AG04450 (cell line): ENCODE data around the gene MRPL16. TPM values are rescaled to one million over a fixed set of nuclear protein-coding genes. Genes with fewer than 3 reads are reported as not detected.

Experiments used
- CTCF ChIA-PET: fragments of 300-600, 350-600 bp; formaldehyde crosslinking; extraction: SDS; loops from one replicate; lab custom pipeline; 2022; ENCODE audit warnings: antibody characterized with exemption, inconsistent platforms; lab: Charles Lee
- POLR2A ChIA-PET: fragments of 350-600 bp; formaldehyde crosslinking; extraction: SDS; loops from one replicate; lab custom pipeline; 2021; ENCODE audit warnings: antibody characterized with exemption, inconsistent platforms; lab: Yijun Ruan, JAX
- DNase-seq: peaks from one replicate; pipeline ENCODE4 v3.0.0-alpha.2; 2011; ENCODE audit warnings: low read depth, low spot score
- H3K27ac ChIP-seq: one replicate; pipeline ENCODE4 v1.5.1; 2012; ENCODE audit warnings: low read depth, low read length, control low read depth
- H3K27me3 ChIP-seq: one replicate; pipeline ENCODE4 v1.6.0; 2012; ENCODE audit warnings: low read length; ENCODE audit not compliant: control insufficient read depth, insufficient read depth
- H3K4me3 ChIP-seq: 2 replicates; pipeline ENCODE4 v1.5.1; 2011; ENCODE audit warnings: mild to moderate bottlenecking, low read depth, low read length, control low read depth
- H3K9me3 ChIP-seq: 2 replicates; pipeline ENCODE4 v1.5.1; 2012; ENCODE audit warnings: low read length; ENCODE audit not compliant: control insufficient read depth, insufficient read depth
- polyA plus RNA-seq: library from polyadenylated mRNA; depleted of rRNA; stranded (reverse); fragments of >200 nt; gene quantifications from 2 replicates; pipeline ENCODE4 v1.2.3, GENCODE V29; 2011
- TF ChIP-seq, protein P1 (sequence below): IDR thresholded peaks from 2 replicates; pipeline ENCODE4 v1.5.1; 2011; ENCODE audit warnings: low read depth, low read length, control low read depth, inconsistent platforms

The MRPL16 gene
- polyA plus RNA-seq, 1 experiment: 72.3 TPM

DNA sequence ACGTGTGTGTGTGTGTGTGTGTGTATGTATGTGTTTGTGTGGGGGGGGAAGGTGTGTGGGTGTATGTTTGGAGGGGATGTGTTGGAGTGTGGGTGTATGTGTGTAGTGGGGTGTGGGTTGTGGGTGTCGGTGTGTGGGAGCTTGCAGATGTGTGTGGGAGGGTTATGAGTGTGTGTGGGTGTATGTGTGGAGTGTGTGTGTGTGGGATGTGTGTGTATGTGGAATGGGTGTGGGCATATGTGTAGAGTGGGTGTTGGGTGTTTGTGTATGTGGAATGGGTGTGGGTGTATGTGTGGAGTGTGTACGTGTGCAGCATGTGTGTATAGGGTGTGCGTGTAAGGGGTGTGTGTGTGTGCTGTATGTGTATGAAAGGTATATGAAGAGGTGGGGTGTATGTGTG, 40.8 kb downstream of the MRPL16 start:
- DNase-seq: no peak
- H3K27me3 ChIP-seq: no peaks in the 10 kb centered on the region
- no peak overlapping the region for H3K27ac ChIP-seq
- POLR2A ChIA-PET: no interaction called here
- H3K9me3 ChIP-seq: no peaks in the 10 kb centered on the region
- H3K4me3 ChIP-seq: no peak overlapping the region
- TF ChIP-seq, protein P1, sequence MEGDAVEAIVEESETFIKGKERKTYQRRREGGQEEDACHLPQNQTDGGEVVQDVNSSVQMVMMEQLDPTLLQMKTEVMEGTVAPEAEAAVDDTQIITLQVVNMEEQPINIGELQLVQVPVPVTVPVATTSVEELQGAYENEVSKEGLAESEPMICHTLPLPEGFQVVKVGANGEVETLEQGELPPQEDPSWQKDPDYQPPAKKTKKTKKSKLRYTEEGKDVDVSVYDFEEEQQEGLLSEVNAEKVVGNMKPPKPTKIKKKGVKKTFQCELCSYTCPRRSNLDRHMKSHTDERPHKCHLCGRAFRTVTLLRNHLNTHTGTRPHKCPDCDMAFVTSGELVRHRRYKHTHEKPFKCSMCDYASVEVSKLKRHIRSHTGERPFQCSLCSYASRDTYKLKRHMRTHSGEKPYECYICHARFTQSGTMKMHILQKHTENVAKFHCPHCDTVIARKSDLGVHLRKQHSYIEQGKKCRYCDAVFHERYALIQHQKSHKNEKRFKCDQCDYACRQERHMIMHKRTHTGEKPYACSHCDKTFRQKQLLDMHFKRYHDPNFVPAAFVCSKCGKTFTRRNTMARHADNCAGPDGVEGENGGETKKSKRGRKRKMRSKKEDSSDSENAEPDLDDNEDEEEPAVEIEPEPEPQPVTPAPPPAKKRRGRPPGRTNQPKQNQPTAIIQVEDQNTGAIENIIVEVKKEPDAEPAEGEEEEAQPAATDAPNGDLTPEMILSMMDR: no peak
- CTCF ChIA-PET: interaction anchor here (1.0 kb wide), 1 partner anchor 17 kb away, joined by 3 read pairs; no protein-coding TSS in a partner anchor

DNA sequence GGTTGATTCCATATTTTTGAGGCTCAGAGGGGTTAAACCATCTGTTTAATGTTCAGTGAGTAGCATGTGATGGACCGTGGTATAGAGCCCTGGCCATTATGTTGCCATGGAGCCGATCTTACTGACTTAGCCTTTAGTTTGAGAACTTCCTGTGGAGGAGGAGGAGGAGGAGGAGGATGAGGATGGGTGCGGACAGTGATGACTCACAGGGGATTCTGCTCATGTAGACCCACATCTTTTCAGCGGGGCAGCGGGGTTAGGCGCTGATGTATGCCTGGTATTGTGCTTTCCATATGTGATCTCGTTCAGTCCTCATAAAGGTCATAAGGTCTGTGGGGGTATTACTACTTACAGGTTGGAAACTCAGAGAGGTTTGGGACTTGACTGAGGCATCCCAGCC, 41.5 kb downstream of the MRPL16 start:
- TF ChIP-seq, protein P1: no peak
- no peak overlapping the region for H3K4me3 ChIP-seq
- ChIA-PET POLR2A (no interaction called here), CTCF (interaction anchor here (1.0 to 2.7 kb wide), 2 partner anchors 16 to 18 kb away, joined by 3 to 15 read pairs; no protein-coding TSS in a partner anchor)
- no peaks in the 10 kb centered on the region for H3K27me3 ChIP-seq
- no peak for DNase-seq
- H3K9me3 ChIP-seq: no peaks in the 10 kb centered on the region
- H3K27ac ChIP-seq: no peak overlapping the region

DNA sequence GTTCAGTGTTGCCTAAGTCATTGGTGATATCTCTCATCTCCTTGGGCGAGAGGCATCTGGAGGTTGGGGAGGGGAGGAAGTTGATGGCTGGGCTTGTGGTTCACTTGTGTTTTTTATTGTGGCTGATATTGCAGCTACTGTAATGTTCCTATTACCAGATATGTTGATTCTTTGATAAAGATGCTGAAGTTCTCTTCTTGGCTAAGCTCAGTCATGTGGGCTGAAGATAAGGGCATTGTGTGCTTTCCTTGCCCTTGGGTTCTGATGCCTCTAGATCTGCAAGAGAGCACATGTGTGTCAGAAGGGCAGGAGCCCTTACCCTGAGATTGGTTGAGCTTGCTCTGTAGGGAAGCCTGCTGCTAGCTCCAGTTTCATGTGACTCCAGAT, 43.4 kb downstream of the MRPL16 start:
- no peaks in the 10 kb centered on the region for H3K27me3 ChIP-seq
- no peak for DNase-seq
- POLR2A ChIA-PET: no interaction called here
- TF ChIP-seq, protein P1: no peak
- H3K9me3 ChIP-seq: no peaks in the 10 kb centered on the region
- H3K27ac ChIP-seq: no peak overlapping the region
- CTCF ChIA-PET: interaction anchor here (1.6 to 2.7 kb wide), 2 partner anchors 14 to 35 kb away, joined by 6 to 15 read pairs; no protein-coding TSS in a partner anchor
- H3K4me3 ChIP-seq: no peak overlapping the region

DNA sequence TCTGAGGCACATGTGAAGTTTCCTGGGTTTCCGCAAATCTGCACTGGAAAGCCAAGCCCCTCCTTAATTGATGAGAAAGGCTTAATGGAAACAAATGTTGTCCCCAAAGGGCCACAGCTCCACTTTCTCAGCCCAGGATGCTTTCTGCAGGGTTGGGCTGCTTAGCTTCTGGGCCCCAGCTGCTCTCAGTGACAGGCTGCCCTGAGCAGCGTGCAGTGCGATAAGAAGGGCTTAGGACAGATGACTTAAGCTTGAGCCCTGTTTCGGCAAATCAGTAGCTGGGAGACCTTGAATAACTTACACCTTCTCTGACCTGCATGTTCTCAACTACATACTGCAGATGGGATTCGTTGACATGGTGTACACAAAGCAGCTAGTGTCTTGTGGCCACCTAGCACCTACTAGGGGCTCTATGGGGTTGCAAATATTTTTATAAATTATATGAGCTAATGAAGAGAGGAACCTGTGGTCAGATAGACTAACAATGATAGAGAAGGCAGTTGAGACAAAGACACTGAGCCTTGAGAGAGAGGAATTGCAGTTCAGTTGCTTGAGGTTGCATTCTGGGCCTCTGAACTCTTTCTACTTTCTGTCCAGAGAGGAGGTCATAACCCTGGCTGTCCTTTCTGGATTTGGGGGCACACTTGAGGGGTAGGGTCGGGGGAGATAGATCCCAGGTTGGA, 43.9 kb downstream of the MRPL16 start:
- ChIA-PET CTCF (interaction anchor here (0.9 to 2.7 kb wide), 3 partner anchors 13 to 39 kb away, joined by 6 to 15 read pairs (median 6); no protein-coding TSS in a partner anchor), POLR2A (no interaction called here)
- H3K27ac ChIP-seq: no peak overlapping the region
- H3K4me3 ChIP-seq: no peak overlapping the region
- no peaks in the 10 kb centered on the region for H3K27me3 ChIP-seq
- TF ChIP-seq, protein P1: no peak
- DNase-seq: no peak
- H3K9me3 ChIP-seq: no peaks in the 10 kb centered on the region

DNA sequence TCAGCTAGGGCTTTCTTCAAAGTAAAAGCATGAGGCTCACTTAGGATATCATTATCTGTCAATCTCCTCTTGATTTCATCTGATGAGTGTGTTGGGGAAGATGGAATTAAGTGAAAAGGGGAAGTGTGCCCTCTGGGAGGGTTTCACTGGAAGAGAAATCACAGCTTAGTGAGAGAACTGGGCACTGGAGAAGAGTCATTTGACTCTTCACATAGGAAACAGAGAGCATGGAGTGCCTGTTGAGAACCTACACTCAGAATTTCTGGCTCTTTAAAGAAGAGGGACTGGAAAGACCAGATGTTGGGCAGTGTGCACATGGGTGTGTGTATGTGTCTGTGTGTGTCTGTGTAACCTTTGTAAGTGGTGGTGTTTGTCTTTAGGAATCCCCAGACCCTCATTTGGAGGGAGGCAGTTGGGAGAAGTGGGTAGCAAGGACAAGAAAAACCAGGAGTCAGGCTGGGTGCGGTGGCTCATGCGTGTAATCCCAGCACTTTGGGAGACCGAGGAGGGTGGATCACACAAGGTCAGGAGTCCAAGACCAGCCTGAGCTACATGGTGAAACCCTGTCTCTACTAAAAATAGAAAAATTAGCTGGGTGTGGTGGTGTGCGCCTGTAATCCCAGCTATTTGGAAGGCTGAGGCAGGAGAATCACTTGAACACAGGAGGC, 45.4 kb downstream of the MRPL16 start:
- TF ChIP-seq, protein P1: no peak
- Histone ChIP-seq H3K27me3 (no peaks in the 10 kb centered on the region), H3K9me3 (no peaks in the 10 kb centered on the region), H3K4me3 (no peak overlapping the region), H3K27ac (no peak overlapping the region)
- no peak for DNase-seq
- ChIA-PET CTCF (no interaction called here), POLR2A (no interaction called here)
